ENCODE measurements around the gene POLD4.
A peak's percentile ranks its signal among the peaks of the same experiment; 100 is the strongest.

POLD4 gene

GRCh38 chr11:67370351-67371076 is 17.2 kb upstream of the POLD4 start:
- H3K4me3 ChIP-seq (ENCODE audit: control insufficient read depth, low read depth, low read length): no peak overlapping the region
- peak; percentile 54 for DNase-seq (ENCODE audit: low read depth)
- TF ChIP-seq, protein P1, sequence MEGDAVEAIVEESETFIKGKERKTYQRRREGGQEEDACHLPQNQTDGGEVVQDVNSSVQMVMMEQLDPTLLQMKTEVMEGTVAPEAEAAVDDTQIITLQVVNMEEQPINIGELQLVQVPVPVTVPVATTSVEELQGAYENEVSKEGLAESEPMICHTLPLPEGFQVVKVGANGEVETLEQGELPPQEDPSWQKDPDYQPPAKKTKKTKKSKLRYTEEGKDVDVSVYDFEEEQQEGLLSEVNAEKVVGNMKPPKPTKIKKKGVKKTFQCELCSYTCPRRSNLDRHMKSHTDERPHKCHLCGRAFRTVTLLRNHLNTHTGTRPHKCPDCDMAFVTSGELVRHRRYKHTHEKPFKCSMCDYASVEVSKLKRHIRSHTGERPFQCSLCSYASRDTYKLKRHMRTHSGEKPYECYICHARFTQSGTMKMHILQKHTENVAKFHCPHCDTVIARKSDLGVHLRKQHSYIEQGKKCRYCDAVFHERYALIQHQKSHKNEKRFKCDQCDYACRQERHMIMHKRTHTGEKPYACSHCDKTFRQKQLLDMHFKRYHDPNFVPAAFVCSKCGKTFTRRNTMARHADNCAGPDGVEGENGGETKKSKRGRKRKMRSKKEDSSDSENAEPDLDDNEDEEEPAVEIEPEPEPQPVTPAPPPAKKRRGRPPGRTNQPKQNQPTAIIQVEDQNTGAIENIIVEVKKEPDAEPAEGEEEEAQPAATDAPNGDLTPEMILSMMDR (conservative IDR thresholded peaks at IDR 0.05; ENCODE audit: control insufficient read depth, insufficient read depth, low read depth, low read length): no peak

DNA sequence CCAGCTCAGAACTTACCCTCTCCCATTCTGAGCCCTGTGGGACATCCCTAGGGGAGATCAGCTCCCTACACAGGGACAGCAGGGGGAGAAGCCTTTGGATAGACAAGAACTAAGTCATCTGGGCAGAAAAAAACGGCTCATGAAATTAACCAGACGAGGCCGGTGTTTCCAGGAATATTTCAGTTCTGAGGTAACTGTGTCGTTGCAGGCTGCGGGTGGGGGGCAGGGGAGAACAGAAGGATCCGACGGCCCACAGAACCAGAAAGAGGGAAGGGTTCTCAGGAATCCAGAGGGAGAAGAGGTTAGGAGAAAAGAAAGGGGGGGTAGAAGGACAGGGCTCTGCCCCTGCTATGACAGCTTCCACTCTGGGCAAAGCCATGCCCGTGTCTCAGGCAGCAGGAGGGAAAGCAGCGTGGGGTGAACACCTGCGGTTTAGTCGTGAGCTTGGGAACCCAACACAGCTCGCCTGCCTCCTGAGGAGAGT is 16.5 kb upstream of the POLD4 start:
- DNase-seq (ENCODE audit: low read depth): no peak
- H3K4me3 ChIP-seq (ENCODE audit: control insufficient read depth, low read depth, low read length): no peak overlapping the region
- TF ChIP-seq, protein P1 (conservative IDR thresholded peaks at IDR 0.05; ENCODE audit: control insufficient read depth, insufficient read depth, low read depth, low read length): no peak

- no peak overlapping the region for H3K4me3 ChIP-seq (ENCODE audit: control insufficient read depth, low read depth, low read length)
- TF ChIP-seq, protein P1 (conservative IDR thresholded peaks at IDR 0.05; ENCODE audit: control insufficient read depth, insufficient read depth, low read depth, low read length): no peak
- DNase-seq (ENCODE audit: low read depth): no peak
Measured at GRCh38 chr11:67369275-67369674, 15.9 kb upstream of the POLD4 start.

- no peak for DNase-seq (ENCODE audit: low read depth)
- H3K4me3 ChIP-seq (ENCODE audit: control insufficient read depth, low read depth, low read length): no peak overlapping the region
- TF ChIP-seq, protein P1 (conservative IDR thresholded peaks at IDR 0.05; ENCODE audit: control insufficient read depth, insufficient read depth, low read depth, low read length): no peak
Measured at GRCh38 chr11:67368621-67369020, 15.3 kb upstream of the POLD4 start.

DNA sequence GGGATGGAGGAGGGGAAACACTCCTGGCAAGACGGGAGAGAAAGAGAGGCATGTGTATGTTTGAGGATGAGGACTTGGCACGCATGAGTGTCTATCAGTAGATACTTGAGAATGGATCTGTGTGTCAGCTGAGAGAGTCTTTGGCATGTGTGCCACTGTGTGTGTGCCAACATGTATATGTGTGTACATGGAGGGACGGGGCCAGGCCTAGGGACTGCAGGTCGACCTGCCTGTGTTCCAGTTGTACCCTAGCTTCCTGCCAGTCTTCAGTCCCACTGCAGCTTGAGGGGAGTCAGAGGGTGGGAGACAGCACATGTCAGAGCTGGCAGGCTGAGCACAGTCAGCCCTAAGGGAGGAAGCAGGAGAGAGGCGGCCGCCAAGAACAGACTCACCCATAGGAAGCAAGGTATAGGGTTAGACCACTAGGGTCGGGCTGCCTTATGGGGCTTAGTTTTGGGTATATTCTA is 14.4 kb upstream of the POLD4 start:
- no peak overlapping the region for H3K4me3 ChIP-seq (ENCODE audit: control insufficient read depth, low read depth, low read length)
- TF ChIP-seq, protein P1 (conservative IDR thresholded peaks at IDR 0.05; ENCODE audit: control insufficient read depth, insufficient read depth, low read depth, low read length): no peak
- no peak for DNase-seq (ENCODE audit: low read depth)

- H3K4me3 ChIP-seq (ENCODE audit: control insufficient read depth, low read depth, low read length): no peak overlapping the region
- no peak for DNase-seq (ENCODE audit: low read depth)
- TF ChIP-seq, protein P1 (conservative IDR thresholded peaks at IDR 0.05; ENCODE audit: control insufficient read depth, insufficient read depth, low read depth, low read length): no peak
Measured at GRCh38 chr11:67366961-67367760, 13.8 kb upstream of the POLD4 start.
